Ishikawa (cell line): Measurements from ENCODE around the gene TRPV3.
A peak's percentile ranks its signal among the peaks of the same experiment; 100 is the strongest.

Experiments
- CEBPB ChIP-seq: IDR thresholded peaks from 2 replicates; pipeline ENCODE4 v1.6.1; 2012
- CREB1 ChIP-seq: IDR thresholded peaks from 2 replicates; pipeline ENCODE4 v1.6.1; 2012; ENCODE audit warnings: low read depth
- EGR1 ChIP-seq: IDR thresholded peaks from 2 replicates; pipeline ENCODE4 v1.6.1; 2012
- EP300 ChIP-seq: IDR thresholded peaks from 2 replicates; pipeline ENCODE4 v1.6.1; 2012; ENCODE audit warnings: borderline replicate concordance
- FOXM1 ChIP-seq: IDR thresholded peaks from 2 replicates; pipeline ENCODE4 v1.6.1; 2012; ENCODE audit warnings: low read depth, borderline replicate concordance
- NFIC ChIP-seq: IDR thresholded peaks from 2 replicates; pipeline ENCODE4 v1.6.1; 2012
- RAD21 ChIP-seq: IDR thresholded peaks from 2 replicates; pipeline ENCODE4 v1.6.1; 2012; ENCODE audit warnings: low read depth
- TAF1 ChIP-seq: IDR thresholded peaks from 2 replicates; pipeline ENCODE4 v1.6.1; 2012; ENCODE audit warnings: low read depth, mild to moderate bottlenecking
- TCF12 ChIP-seq: IDR thresholded peaks from 2 replicates; pipeline ENCODE4 v1.6.1; 2012; ENCODE audit warnings: low read depth
- TEAD4 ChIP-seq: IDR thresholded peaks from 2 replicates; pipeline ENCODE4 v1.6.1; 2012
- YY1 ChIP-seq: IDR thresholded peaks from 2 replicates; pipeline ENCODE4 v1.6.1; 2012; ENCODE audit warnings: low read depth
- ZBTB7A ChIP-seq: IDR thresholded peaks from 2 replicates; pipeline ENCODE4 v1.6.1; 2012; ENCODE audit warnings: low read depth
- TF ChIP-seq, protein P1 (sequence below): IDR thresholded peaks from 2 replicates; pipeline ENCODE4 v1.6.1; 2012
- TF ChIP-seq, protein P2 (sequence below): IDR thresholded peaks from 2 replicates; pipeline ENCODE4 v1.6.1; 2012
- TF ChIP-seq, protein P3 (sequence below): IDR thresholded peaks from 2 replicates; pipeline ENCODE4 v1.6.1; 2012; ENCODE audit warnings: low read depth, mild to moderate bottlenecking

TRPV3 gene

DNA sequence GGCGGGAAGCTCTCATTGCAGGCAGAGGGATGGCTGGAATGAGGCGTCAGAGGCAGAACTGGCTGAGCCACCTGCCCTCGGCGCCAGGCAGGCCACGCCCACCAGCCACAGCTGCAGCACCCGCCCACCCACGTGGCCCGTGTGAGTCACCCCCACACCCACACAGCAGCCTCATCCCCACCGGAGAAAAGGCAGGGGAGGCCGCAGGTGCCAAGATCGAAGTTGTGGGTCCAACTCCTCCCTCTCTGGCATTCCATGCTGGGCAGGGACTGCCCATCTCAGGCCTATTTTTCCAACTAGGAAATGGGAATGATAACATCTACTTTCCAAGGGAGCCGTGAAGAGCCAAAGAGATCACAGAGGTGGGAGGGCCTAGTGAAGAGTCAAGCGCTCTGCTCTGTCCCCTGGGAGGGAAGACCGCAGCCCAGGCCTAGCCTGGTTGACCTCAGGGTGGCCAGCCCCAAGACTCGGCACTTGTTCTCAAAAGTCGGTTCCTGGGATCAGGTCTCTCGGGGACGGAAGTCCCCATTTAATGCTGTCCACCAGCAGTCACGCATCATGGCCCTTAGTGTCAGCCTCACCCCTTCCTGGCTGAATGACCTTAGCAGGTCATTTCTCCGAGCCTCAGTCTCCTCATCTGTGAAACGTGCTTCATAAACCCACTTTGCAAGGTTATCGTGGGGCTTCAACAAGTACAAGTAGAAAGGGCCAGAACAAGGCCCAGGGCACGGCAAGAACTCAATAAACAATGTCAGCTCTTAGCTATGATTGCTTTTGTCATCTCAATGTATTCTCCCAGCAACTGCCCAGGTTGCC lies at the start of gene TRPV3:
Gene TRPV3, minus strand, starts transcription at position 45 of the 816 bp plus-strand sequence. CDS start 2,962 bp downstream, outside the sequence.
- TF ChIP-seq, protein P1, sequence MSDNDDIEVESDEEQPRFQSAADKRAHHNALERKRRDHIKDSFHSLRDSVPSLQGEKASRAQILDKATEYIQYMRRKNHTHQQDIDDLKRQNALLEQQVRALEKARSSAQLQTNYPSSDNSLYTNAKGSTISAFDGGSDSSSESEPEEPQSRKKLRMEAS, result peak; percentile 91
- TF ChIP-seq NFIC (peak; percentile 10; the same call in 1 of the 2 replicates), FOXM1 (no peak), CEBPB (no peak), TEAD4 (0 out of 2 replicates have a peak, but pooled peaks have one; percentile 13), EGR1 (peak; percentile 82)
- TF ChIP-seq, protein P2, sequence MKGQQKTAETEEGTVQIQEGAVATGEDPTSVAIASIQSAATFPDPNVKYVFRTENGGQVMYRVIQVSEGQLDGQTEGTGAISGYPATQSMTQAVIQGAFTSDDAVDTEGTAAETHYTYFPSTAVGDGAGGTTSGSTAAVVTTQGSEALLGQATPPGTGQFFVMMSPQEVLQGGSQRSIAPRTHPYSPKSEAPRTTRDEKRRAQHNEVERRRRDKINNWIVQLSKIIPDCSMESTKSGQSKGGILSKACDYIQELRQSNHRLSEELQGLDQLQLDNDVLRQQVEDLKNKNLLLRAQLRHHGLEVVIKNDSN, result peak; percentile 92
- TF ChIP-seq, protein P3, sequence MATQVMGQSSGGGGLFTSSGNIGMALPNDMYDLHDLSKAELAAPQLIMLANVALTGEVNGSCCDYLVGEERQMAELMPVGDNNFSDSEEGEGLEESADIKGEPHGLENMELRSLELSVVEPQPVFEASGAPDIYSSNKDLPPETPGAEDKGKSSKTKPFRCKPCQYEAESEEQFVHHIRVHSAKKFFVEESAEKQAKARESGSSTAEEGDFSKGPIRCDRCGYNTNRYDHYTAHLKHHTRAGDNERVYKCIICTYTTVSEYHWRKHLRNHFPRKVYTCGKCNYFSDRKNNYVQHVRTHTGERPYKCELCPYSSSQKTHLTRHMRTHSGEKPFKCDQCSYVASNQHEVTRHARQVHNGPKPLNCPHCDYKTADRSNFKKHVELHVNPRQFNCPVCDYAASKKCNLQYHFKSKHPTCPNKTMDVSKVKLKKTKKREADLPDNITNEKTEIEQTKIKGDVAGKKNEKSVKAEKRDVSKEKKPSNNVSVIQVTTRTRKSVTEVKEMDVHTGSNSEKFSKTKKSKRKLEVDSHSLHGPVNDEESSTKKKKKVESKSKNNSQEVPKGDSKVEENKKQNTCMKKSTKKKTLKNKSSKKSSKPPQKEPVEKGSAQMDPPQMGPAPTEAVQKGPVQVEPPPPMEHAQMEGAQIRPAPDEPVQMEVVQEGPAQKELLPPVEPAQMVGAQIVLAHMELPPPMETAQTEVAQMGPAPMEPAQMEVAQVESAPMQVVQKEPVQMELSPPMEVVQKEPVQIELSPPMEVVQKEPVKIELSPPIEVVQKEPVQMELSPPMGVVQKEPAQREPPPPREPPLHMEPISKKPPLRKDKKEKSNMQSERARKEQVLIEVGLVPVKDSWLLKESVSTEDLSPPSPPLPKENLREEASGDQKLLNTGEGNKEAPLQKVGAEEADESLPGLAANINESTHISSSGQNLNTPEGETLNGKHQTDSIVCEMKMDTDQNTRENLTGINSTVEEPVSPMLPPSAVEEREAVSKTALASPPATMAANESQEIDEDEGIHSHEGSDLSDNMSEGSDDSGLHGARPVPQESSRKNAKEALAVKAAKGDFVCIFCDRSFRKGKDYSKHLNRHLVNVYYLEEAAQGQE, result no peak

DNA sequence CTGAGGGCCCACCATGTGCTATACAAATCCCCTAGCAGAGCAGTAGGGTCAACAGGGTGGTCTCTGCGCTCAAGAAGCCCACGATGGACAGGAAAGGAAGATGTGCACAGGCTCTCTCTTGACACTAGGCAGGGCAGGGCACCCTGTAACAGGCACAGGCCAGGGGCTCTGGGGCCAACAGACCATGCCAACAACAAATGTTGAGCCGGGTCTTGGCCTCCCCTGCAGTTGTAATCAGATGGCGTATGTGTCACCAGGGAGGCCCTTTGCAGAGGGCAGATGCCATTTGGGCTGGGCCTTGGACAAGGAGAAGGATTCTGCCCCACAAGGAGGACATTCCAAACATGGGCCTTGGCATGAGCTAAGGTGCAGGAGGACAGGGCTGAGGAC lies 46.3 kb upstream of the TRPV3 start:
- TF ChIP-seq TEAD4 (no peak), CREB1 (no peak), TCF12 (no peak), RAD21 (no peak), ZBTB7A (no peak), EP300 (no peak), FOXM1 (no peak), YY1 (no peak), TAF1 (no peak)
- TF ChIP-seq, protein P2, result no peak

DNA sequence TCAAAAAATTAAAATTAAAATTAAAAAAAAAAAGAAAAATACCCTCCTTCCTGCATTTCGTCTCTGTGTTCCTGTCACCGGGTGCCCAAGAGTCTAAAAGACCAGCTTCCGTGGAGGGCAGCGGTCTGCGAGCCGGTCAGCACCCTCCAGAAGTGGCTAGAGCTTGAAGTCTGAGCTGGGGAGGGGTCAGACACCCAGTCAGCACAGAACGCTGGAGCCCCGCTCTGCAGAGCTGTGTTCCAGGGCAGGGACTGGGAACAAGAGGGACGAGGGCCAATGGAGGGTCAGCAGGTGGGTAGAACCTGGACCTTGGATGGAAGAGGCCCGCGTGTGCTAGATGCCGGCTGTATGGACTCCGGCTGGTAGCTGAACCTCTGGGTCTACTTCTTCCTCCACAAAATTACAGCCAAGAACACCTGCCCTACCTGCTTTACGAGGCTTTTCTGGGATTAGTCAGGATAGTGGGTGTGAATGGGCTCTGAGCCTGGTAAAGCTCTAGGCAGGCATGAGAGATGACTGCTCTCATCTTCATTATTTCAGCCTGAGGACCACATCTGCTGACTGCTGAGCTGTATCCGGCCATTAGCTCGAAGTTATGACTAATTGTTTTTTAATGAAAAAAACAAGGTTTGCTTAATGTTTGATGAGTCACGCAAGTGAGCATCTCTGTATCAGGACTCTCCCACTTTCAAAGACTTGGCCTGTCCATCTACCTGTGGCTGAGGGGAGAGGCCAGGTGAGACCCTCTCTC lies 45.7 kb upstream of the TRPV3 start:
- TF ChIP-seq CREB1 (no peak), TCF12 (no peak), YY1 (no peak), TEAD4 (no peak), ZBTB7A (no peak), TAF1 (no peak), EP300 (no peak), FOXM1 (no peak), NFIC (no peak), CEBPB (no peak), EGR1 (no peak), RAD21 (no peak)
- TF ChIP-seq, protein P3, result no peak
- TF ChIP-seq, protein P1, result no peak
- TF ChIP-seq, protein P2, result no peak

DNA sequence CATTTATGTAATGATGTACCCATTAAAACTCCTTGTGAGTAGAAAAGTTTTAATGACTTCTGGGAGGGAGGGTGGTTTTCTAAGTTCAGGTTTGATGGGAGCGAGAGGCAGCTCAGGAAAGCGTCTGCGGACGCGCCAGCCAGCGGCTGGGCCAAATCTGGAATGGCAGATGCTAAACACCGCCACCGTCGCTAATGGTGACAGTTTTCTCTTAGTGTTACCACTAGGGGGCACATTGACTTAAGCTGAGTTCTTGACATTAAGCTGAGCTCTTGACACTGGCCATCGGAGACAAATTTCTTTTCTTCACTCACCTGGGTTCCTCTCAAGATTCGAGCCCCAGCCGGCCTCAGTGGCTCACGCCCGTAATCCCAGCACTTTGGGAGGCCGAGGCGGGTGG lies 44.9 kb upstream of the TRPV3 start:
- TF ChIP-seq ZBTB7A (no peak), FOXM1 (no peak), TAF1 (no peak), NFIC (no peak)

DNA sequence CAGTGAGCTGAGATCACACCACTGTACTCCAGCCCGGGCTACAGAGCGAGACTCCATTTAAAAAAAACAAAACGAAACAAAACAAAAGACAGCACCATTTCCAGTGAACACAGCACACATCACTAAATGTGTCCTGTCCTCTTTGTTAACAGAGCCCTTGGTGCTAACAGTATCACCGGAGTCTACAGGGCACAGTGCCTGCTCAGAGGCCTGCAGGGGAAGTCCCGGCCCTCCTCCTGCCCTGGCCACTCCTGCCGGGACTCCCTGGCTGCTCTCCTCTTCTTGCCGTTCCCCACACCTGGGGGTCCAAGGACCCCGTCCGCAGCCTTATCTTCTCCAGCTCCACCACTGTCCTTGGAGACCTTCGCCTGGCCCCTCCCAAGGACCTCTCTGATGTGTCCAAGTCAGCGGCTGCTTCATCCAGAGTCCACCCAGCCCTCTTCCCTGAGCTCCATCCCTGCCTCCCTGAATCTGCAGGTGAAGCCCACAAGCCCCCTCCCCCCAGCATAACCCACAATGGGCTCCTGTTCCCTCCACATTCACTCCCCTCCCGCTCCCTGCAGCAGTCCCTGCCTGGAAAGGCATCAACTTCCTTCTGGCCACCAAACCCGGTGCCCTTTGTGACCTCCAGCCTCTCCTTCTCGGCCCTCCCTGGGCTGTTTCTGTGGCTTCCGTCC lies 43.1 kb upstream of the TRPV3 start:
- TF ChIP-seq TEAD4 (no peak), FOXM1 (no peak), CREB1 (no peak), EGR1 (no peak), CEBPB (no peak), NFIC (no peak), YY1 (no peak)
